CD4-positive, alpha-beta T cell (primary cell): ENCODE measurements around the gene MSANTD2. TPM values are rescaled to one million over a fixed set of nuclear protein-coding genes. Genes with fewer than 3 reads are reported as not detected.

Experiments used
- ATAC-seq: fragments of 200-7000 bp; cut with Tn5 transposase; one replicate; pipeline ENCODE4 v1.10.0; 2022; ENCODE audit warnings: mild to moderate bottlenecking; ENCODE audit not compliant: poor library complexity
- CTCF ChIA-PET: fragments of 350-600 bp; sonication (Branson Sonifier 250); formaldehyde crosslinking; loops from one replicate; lab custom pipeline; 2021; ENCODE audit warnings: antibody characterized with exemption, inconsistent platforms; lab: Charles Lee
- POLR2A ChIA-PET: fragments of 350-600 bp; sonication (Branson Sonifier 250); formaldehyde crosslinking; loops from one replicate; lab custom pipeline; 2021; ENCODE audit warnings: antibody characterized with exemption, inconsistent platforms; lab: Charles Lee
- DNase-seq, 14 experiments: peaks; one replicate each; pipeline ENCODE4 v3.0.0-alpha.2; 2013 to 2020; ENCODE audit warnings: mixed read lengths in 2 of 14
- H3K27ac ChIP-seq, 2 donors: one replicate each; pipeline versions ENCODE4 v1.5.1 to v1.7.0; 2013; ENCODE audit warnings: low read length in 2 of 2, low read depth in 1 of 2, mild to moderate bottlenecking in 1 of 2
- H3K27me3 ChIP-seq, 2 experiments: 1 replicate in 1 of 2; 2 replicates in 1 of 2; pipeline versions ENCODE4 v1.6.1 to v1.7.0; 2013; ENCODE audit warnings: low read length in 2 of 2, control low read depth in 1 of 2, mild to moderate bottlenecking in 1 of 2, moderate library complexity in 1 of 2; ENCODE audit not compliant: insufficient read depth in 2 of 2, control insufficient read depth in 1 of 2
- H3K36me3 ChIP-seq: one replicate; pipeline ENCODE4 v1.6.1; 2013; ENCODE audit warnings: low read length, control low read depth; ENCODE audit not compliant: insufficient read depth
- H3K4me1 ChIP-seq: one replicate; pipeline ENCODE4 v1.6.1; 2013; ENCODE audit warnings: low read length, control low read depth; ENCODE audit not compliant: insufficient read depth
- H3K4me3 ChIP-seq: one replicate; pipeline ENCODE4 v1.5.1; 2013; ENCODE audit warnings: mild to moderate bottlenecking, low read length, moderate library complexity
- H3K9me3 ChIP-seq, 2 experiments: 1 replicate in 1 of 2; 2 replicates in 1 of 2; pipeline versions ENCODE4 v1.6.1 to v1.7.0; 2013; ENCODE audit warnings: low read length in 2 of 2, mild to moderate bottlenecking in 2 of 2, control low read depth in 1 of 2, moderate library complexity in 1 of 2; ENCODE audit not compliant: control insufficient read depth in 1 of 2, insufficient read depth in 1 of 2
- H3K27ac Mint-ChIP-seq: one replicate; pipeline ENCODE4 v1.8.0; 2020; ENCODE audit warnings: mixed read lengths
- H3K27me3 Mint-ChIP-seq: one replicate; pipeline ENCODE4 v1.8.0; 2021; ENCODE audit warnings: mixed read lengths
- H3K36me3 Mint-ChIP-seq: one replicate; pipeline ENCODE4 v1.8.0; 2021; ENCODE audit warnings: low read depth, mixed read lengths
- H3K4me1 Mint-ChIP-seq: one replicate; pipeline ENCODE4 v1.8.0; 2021; ENCODE audit warnings: low read depth, mixed read lengths
- H3K4me3 Mint-ChIP-seq: one replicate; pipeline ENCODE4 v1.8.0; 2020; ENCODE audit warnings: mild to moderate bottlenecking, mixed read lengths
- H3K9me3 Mint-ChIP-seq: one replicate; pipeline ENCODE4 v1.8.0; 2020; ENCODE audit warnings: mixed read lengths
- CTCF ChIP-seq: fragments of 200-600 bp; IDR thresholded peaks from one replicate; pipeline ENCODE4 v1.8.0; 2022; ENCODE audit warnings: antibody characterized with exemption, mild to moderate bottlenecking
- intact Hi-C, 2 experiments: fragments of 100-400 bp; cut with DNase I in 1 of 2; cut with micrococcal nuclease in 1 of 2; formaldehyde crosslinking; loops; one replicate each; pipeline versions ENCODE4 v1.15.1 to v1.9.0; 2023 to 2025; cut with DNase I, micrococcal nuclease
- total RNA-seq, 174 experiments: library from RNA in 2 of 174; stranded (reverse) in 2 of 174; gene quantifications; one replicate each; pipeline ENCODE4 v1.2.3 and lab custom pipeline; 2021 to 2026

The MSANTD2 gene
- total RNA-seq, 2 experiments from 2014 or later: 4.2 to 5.1 TPM

- DNase-seq: no peak
- no peaks in the 10 kb centered on the region for H3K36me3 Mint-ChIP-seq
- Histone ChIP-seq H3K36me3 (no peaks in the 10 kb centered on the region), H3K4me3 (no peak overlapping the region), H3K4me1 (no peaks in the 10 kb centered on the region), H3K27me3 (peaks cover 23 to 31% of the 10 kb centered on the region in 2 experiments), H3K9me3 (no peaks in the 10 kb centered on the region), H3K27ac (no peak overlapping the region)
- H3K4me3 Mint-ChIP-seq: no peak overlapping the region
- no peaks in the 10 kb centered on the region for H3K9me3 Mint-ChIP-seq
- H3K4me1 Mint-ChIP-seq: no peaks in the 10 kb centered on the region
- ChIA-PET POLR2A (no interaction called here), CTCF (no interaction called here)
- no peak for ATAC-seq
- H3K27ac Mint-ChIP-seq: no peak overlapping the region
- intact Hi-C loops: no loop called here
- peaks cover 81% of the 10 kb centered on the region for H3K27me3 Mint-ChIP-seq
- TF ChIP-seq CTCF: no peak
Measured at GRCh38 chr11:124817036-124817435, 16.8 kb upstream of the MSANTD2 start.

DNA sequence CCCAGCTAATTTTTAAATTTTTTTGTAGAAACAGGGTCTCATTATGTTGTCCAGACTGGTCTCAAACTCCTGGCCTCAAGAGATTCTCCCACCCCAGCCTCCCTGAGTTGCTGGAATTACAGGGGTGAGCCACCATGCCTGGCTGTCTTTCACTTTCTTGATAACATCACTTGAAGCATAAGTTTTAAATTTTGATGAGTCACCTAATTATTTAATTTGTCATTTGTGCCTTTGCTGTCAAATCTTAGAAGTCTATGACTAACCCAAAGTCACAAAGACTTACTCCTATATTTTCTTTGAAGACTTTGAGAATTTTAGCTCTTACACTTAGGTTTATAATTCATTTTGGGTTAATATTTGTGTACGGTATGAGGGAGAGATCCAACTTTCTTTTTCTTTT lies 14.5 kb upstream of the MSANTD2 start:
- POLR2A ChIA-PET: interaction anchor here (1.3 kb wide), 1 partner anchor 14 kb away, joined by 5 read pairs; the partner anchor contains the start of gene MSANTD2
- Mint-ChIP-seq H3K9me3 (no peaks in the 10 kb centered on the region), H3K27me3 (peaks cover 71% of the 10 kb centered on the region), H3K36me3 (no peaks in the 10 kb centered on the region), H3K4me1 (no peaks in the 10 kb centered on the region), H3K27ac (no peak overlapping the region), H3K4me3 (no peak overlapping the region)
- ATAC-seq (no peak), DNase-seq (no peak)
- Histone ChIP-seq H3K27me3 (peaks cover 23% of the 10 kb centered on the region in 2 experiments), H3K27ac (no peak overlapping the region), H3K9me3 (no peaks in the 10 kb centered on the region), H3K4me1 (no peaks in the 10 kb centered on the region), H3K36me3 (no peaks in the 10 kb centered on the region), H3K4me3 (no peak overlapping the region)
- CTCF ChIA-PET: interaction anchor here (0.7 to 1.1 kb wide), 2 partner anchors 14 kb away, joined by 3 to 4 read pairs; no protein-coding TSS in a partner anchor
- TF ChIP-seq CTCF: no peak
- intact Hi-C loops: no loop called here

DNA sequence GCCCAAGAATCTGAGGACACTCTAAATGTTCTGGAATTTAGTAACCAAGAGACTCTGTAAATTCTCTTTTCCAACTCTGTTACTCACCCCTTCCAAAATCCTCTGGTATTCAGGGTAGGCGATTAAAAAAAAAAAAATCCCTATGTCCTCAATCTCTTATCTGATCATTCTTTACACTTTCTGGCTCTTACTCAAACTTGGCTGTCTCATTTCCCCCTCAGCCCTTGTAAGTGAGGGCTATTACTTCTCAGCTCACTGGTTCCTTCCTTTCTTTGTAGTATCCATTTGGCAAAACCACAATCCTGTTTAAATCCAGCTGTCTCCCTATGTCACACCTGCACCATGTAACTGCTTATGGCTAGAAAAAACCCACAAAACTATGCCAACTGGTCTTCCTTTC lies 12.7 kb upstream of the MSANTD2 start:
- Mint-ChIP-seq H3K36me3 (no peaks in the 10 kb centered on the region), H3K9me3 (no peaks in the 10 kb centered on the region), H3K4me3 (no peak overlapping the region), H3K27me3 (peaks cover 53% of the 10 kb centered on the region), H3K4me1 (no peaks in the 10 kb centered on the region), H3K27ac (no peak overlapping the region)
- ChIA-PET POLR2A (no interaction called here), CTCF (interaction anchor here (1.3 kb wide), 1 partner anchor 19 kb away, joined by 4 read pairs; no protein-coding TSS in a partner anchor)
- no peak for ATAC-seq
- H3K27ac ChIP-seq: no peak overlapping the region
- no peak for TF ChIP-seq CTCF
- no peak overlapping the region for H3K4me3 ChIP-seq
- no peaks in the 10 kb centered on the region for H3K36me3 ChIP-seq
- DNase-seq: no peak
- no peaks in the 10 kb centered on the region for H3K4me1 ChIP-seq
- peaks cover 16 to 21% of the 10 kb centered on the region in 2 experiments for H3K27me3 ChIP-seq
- intact Hi-C loops: no loop called here
- H3K9me3 ChIP-seq: no peaks in the 10 kb centered on the region
